PC-9 (cell line): ENCODE measurements around the gene POMZP3.
"Not testable (repeated sequence)": the region's sequence is repeated elsewhere in the genome, so short reads cannot be mapped to it uniquely, and the experiment has no call there.

ENCODE experiments used
- CTCF ChIP-seq: fragments of 200-600 bp; sonication (generic); conservative IDR thresholded peaks from 2 replicates; pipeline ENCODE4 v1.6.1; 2017; ENCODE audit warnings: mixed run types, antibody characterized with exemption, mild to moderate bottlenecking, moderate library complexity
- EZH2 ChIP-seq: fragments of 200-600 bp; sonication (generic); IDR thresholded peaks from 2 replicates; pipeline ENCODE4 v1.8.0; 2017; ENCODE audit warnings: antibody characterized with exemption, low read depth

- not testable (repeated sequence) for TF ChIP-seq CTCF, EZH2
These were observed 59.3 kb downstream of the POMZP3 start for GRCh38 chr7:76567753-76568152.
